ENCODE data around the gene DUSP10.
A peak's percentile ranks its signal among the peaks of the same experiment; 100 is the strongest.

The DUSP10 gene

GRCh38 chr1:221743416-221744208 lies 1.7 kb upstream of the DUSP10 start:
- Histone ChIP-seq H3K79me2 (ENCODE audit: control insufficient read depth, insufficient read depth, low read length, unreplicated experiment) (peaks cover 32% of the 10 kb centered on the region), H3K27me3 (ENCODE audit: insufficient read depth, low read length) (no peaks in the 10 kb centered on the region), H3K4me3 (ENCODE audit: low read depth, low read length) (peak overlapping the region; percentile 94), H3K4me1 (ENCODE audit: control insufficient read depth, insufficient read depth, low read length, unreplicated experiment) (peaks cover 14% of the 10 kb centered on the region), H3K27ac (ENCODE audit: low read depth, low read length) (peak overlapping the region; percentile 95), H2AFZ (ENCODE audit: low read length, unreplicated experiment) (peak overlapping the region; percentile 82), H3K36me3 (ENCODE audit: insufficient read depth, low read length) (peaks cover 9% of the 10 kb centered on the region)

DNA sequence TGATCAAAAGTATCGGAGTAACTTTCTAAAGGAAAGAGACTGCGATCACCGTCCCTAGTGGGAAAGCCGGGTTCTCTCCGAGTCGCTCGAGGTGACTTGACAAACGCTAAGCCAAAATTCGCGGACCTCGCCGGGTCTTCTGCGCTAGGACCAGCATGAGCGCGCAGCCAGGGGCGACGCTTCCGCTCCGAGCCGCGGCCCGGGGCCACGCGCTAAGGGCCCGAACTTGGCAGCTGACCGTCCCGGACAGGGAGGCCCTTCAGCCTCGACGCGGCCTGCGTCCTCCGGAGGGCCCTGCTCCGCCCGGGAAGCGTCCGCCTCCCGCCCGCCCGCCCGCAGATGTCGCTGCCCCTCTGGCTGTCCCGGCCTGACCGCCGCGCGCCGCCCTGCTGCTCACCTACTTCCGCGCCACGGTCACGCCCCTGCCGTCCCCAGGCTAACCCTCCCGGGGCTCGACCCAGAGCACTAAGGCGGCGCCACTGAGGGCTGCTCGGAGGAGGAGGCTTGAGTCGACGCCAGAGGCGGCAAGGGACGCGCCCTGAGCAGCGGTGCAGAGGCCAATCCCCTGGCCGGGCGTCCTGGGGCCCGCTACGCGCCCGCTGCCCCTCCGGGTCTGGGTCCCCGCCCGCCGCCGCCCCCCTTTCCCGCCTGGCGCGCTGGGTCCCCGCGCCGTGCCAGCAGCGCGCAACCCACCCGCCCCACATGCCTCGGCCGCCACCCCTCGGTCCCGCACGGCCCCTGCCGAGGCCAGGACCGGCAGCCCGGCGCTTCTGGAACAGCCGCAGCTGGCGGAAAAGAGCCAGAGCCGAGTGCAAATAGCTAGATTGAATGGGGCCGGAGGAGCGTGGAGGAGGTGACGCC lies 896 bp upstream of the DUSP10 start:
- Histone ChIP-seq H3K4me1 (ENCODE audit: control insufficient read depth, insufficient read depth, low read length, unreplicated experiment) (peaks cover 17% of the 10 kb centered on the region), H3K4me3 (ENCODE audit: low read depth, low read length) (peak overlapping the region; percentile 94), H3K36me3 (ENCODE audit: insufficient read depth, low read length) (peaks cover 18% of the 10 kb centered on the region), H3K79me2 (ENCODE audit: control insufficient read depth, insufficient read depth, low read length, unreplicated experiment) (peaks cover 41% of the 10 kb centered on the region), H3K27ac (ENCODE audit: low read depth, low read length) (peak overlapping the region; percentile 95), H2AFZ (ENCODE audit: low read length, unreplicated experiment) (peak overlapping the region; percentile 82), H3K27me3 (ENCODE audit: insufficient read depth, low read length) (no peaks in the 10 kb centered on the region)

GRCh38 chr1:221740993-221741702 lies 741 bp downstream of the DUSP10 start:
- peaks cover 57% of the 10 kb centered on the region for H3K79me2 ChIP-seq (ENCODE audit: control insufficient read depth, insufficient read depth, low read length, unreplicated experiment)
- H3K27me3 ChIP-seq (ENCODE audit: insufficient read depth, low read length) = no peaks in the 10 kb centered on the region
- H3K4me1 ChIP-seq (ENCODE audit: control insufficient read depth, insufficient read depth, low read length, unreplicated experiment) = peaks cover 21% of the 10 kb centered on the region
- peak overlapping the region; percentile 71 for H2AFZ ChIP-seq (ENCODE audit: low read length, unreplicated experiment)
- peaks cover 32% of the 10 kb centered on the region for H3K36me3 ChIP-seq (ENCODE audit: insufficient read depth, low read length)
- peak overlapping the region; percentile 94 for H3K4me3 ChIP-seq (ENCODE audit: low read depth, low read length)
- H3K27ac ChIP-seq (ENCODE audit: low read depth, low read length) = peak overlapping the region; percentile 79

- H2AFZ ChIP-seq (ENCODE audit: low read length, unreplicated experiment) = no peak overlapping the region
- H3K79me2 ChIP-seq (ENCODE audit: control insufficient read depth, insufficient read depth, low read length, unreplicated experiment) = peaks cover 64% of the 10 kb centered on the region
- peaks cover 37% of the 10 kb centered on the region for H3K36me3 ChIP-seq (ENCODE audit: insufficient read depth, low read length)
- H3K4me3 ChIP-seq (ENCODE audit: low read depth, low read length) = peak overlapping the region; percentile 94
- H3K27me3 ChIP-seq (ENCODE audit: insufficient read depth, low read length) = no peaks in the 10 kb centered on the region
- peak overlapping the region; percentile 79; the same call in 1 of the 2 replicates for H3K27ac ChIP-seq (ENCODE audit: low read depth, low read length)
- peaks cover 21% of the 10 kb centered on the region for H3K4me1 ChIP-seq (ENCODE audit: control insufficient read depth, insufficient read depth, low read length, unreplicated experiment)
Measured at GRCh38 chr1:221740369-221740992, 1.4 kb downstream of the DUSP10 start.

DNA sequence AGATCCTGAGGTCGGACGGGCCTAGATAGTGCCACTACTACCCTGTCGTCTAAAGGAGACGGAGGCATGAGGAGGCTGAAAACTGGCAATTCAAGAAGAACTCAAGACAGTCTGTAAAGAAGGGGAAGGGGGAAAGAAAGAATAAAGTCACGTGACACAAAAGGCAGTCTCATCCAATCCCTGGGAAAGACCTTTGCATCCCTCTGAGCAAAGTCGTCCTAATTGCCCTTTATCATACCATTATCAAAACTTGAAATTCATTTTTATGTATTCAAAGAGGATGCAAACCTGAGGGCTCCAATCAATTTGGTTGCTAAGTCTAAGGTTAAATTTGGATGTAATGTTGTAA lies 2.2 kb downstream of the DUSP10 start:
- Histone ChIP-seq H3K27ac (ENCODE audit: low read depth, low read length) (no peak overlapping the region), H3K36me3 (ENCODE audit: insufficient read depth, low read length) (peaks cover 42% of the 10 kb centered on the region), H3K27me3 (ENCODE audit: insufficient read depth, low read length) (no peaks in the 10 kb centered on the region), H2AFZ (ENCODE audit: low read length, unreplicated experiment) (no peak overlapping the region), H3K4me3 (ENCODE audit: low read depth, low read length) (peak overlapping the region; percentile 94), H3K79me2 (ENCODE audit: control insufficient read depth, insufficient read depth, low read length, unreplicated experiment) (peaks cover 70% of the 10 kb centered on the region), H3K4me1 (ENCODE audit: control insufficient read depth, insufficient read depth, low read length, unreplicated experiment) (peaks cover 21% of the 10 kb centered on the region)

- H3K27ac ChIP-seq (ENCODE audit: low read depth, low read length) = no peak overlapping the region
- no peaks in the 10 kb centered on the region for H3K27me3 ChIP-seq (ENCODE audit: insufficient read depth, low read length)
- H2AFZ ChIP-seq (ENCODE audit: low read length, unreplicated experiment) = no peak overlapping the region
- peak overlapping the region; percentile 94 for H3K4me3 ChIP-seq (ENCODE audit: low read depth, low read length)
- H3K36me3 ChIP-seq (ENCODE audit: insufficient read depth, low read length) = peaks cover 42% of the 10 kb centered on the region
- H3K79me2 ChIP-seq (ENCODE audit: control insufficient read depth, insufficient read depth, low read length, unreplicated experiment) = peaks cover 75% of the 10 kb centered on the region
- peaks cover 21% of the 10 kb centered on the region for H3K4me1 ChIP-seq (ENCODE audit: control insufficient read depth, insufficient read depth, low read length, unreplicated experiment)
Measured at GRCh38 chr1:221739018-221739676, 2.7 kb downstream of the DUSP10 start.

DNA sequence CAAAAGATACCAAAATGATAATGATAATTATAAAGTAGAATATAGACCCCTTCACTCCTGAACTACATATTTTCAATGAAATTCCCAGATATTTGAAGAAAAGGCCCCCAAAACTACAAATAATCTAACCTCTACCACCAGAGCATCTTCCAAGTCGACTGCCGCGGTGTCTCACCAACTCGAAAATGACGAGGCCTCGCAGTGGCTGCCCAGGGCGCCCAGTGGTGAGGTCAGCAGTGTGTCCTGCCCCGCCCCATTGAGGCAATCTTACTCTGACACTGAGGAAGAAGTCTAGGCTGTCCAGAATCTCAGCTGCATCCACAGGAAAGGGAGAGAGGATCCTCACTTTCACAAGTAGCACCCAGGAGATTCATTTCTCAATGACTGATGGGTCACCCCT lies 5.2 kb downstream of the DUSP10 start:
- Histone ChIP-seq H3K27ac (ENCODE audit: low read depth, low read length) (no peak overlapping the region), H3K4me3 (ENCODE audit: low read depth, low read length) (no peak overlapping the region), H2AFZ (ENCODE audit: low read length, unreplicated experiment) (no peak overlapping the region), H3K27me3 (ENCODE audit: insufficient read depth, low read length) (no peaks in the 10 kb centered on the region), H3K4me1 (ENCODE audit: control insufficient read depth, insufficient read depth, low read length, unreplicated experiment) (peaks cover 13% of the 10 kb centered on the region), H3K36me3 (ENCODE audit: insufficient read depth, low read length) (peaks cover 42% of the 10 kb centered on the region), H3K79me2 (ENCODE audit: control insufficient read depth, insufficient read depth, low read length, unreplicated experiment) (peaks cover 93% of the 10 kb centered on the region)

DNA sequence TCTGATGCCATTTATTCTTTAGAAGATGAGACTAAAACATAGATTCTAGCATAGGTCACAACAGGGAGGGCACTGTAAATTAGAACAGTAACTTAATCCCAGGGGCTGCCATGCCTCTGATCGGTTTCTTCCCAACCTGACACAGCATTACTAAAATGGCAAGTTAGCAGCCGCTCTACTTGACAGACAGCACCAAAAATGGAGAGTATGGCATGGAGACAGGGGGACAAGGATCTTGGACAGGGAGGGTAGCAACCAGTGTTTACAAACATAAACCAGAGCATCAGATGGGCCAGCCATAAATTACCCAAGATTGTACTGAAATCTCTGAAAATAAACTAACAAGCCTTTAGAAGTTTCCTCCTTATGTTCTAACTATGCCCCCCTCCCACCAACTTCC lies 5.9 kb downstream of the DUSP10 start:
- Histone ChIP-seq H3K27ac (ENCODE audit: low read depth, low read length) (no peak overlapping the region), H3K4me1 (ENCODE audit: control insufficient read depth, insufficient read depth, low read length, unreplicated experiment) (peaks cover 13% of the 10 kb centered on the region), H3K27me3 (ENCODE audit: insufficient read depth, low read length) (no peaks in the 10 kb centered on the region), H3K36me3 (ENCODE audit: insufficient read depth, low read length) (peaks cover 42% of the 10 kb centered on the region), H3K79me2 (ENCODE audit: control insufficient read depth, insufficient read depth, low read length, unreplicated experiment) (peaks cover 86% of the 10 kb centered on the region), H2AFZ (ENCODE audit: low read length, unreplicated experiment) (no peak overlapping the region), H3K4me3 (ENCODE audit: low read depth, low read length) (peak overlapping the region; percentile 30)

DNA sequence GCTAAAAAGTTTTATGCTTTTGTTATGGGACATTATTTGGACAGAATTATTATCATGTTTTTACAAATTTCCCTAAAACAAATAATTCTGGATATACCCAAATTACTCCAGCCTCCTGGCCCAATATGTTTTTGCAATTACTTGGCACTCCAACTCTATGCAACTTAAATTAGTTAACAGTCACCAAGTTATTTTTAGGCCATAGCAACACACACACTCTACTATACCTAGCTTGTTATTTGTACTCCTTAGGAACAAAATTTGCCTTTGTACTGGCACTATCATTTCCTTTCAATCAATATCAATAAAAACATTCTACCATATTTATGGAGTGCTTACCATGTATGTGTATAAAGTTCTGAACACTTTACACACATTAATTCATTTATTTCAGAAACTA lies 7.7 kb downstream of the DUSP10 start:
- Histone ChIP-seq H3K27ac (ENCODE audit: low read depth, low read length) (no peak overlapping the region), H3K4me3 (ENCODE audit: low read depth, low read length) (no peak overlapping the region)

DNA sequence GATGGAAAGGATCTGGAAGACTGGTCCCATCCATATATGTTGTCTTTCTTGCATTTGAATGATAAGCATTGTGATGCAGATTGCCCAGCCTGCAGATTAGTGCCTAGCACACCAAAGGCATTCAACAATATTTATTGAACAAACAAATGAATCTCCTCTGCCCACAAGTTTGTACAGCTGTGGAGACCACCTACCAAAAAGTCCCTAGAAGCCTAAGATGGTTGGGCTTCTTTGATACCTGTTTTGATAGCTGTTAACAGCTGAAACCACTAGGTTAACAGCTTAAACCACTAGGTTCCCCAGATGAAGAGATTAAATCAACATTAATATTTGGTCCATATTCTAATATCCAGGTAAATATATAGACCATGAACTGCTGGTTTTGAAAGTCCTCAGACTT lies 9.8 kb downstream of the DUSP10 start:
- Histone ChIP-seq H3K4me1 (ENCODE audit: control insufficient read depth, insufficient read depth, low read length, unreplicated experiment) (peaks cover 19% of the 10 kb centered on the region), H3K27ac (ENCODE audit: low read depth, low read length) (no peak overlapping the region), H3K79me2 (ENCODE audit: control insufficient read depth, insufficient read depth, low read length, unreplicated experiment) (peaks cover 69% of the 10 kb centered on the region), H2AFZ (ENCODE audit: low read length, unreplicated experiment) (no peak overlapping the region), H3K27me3 (ENCODE audit: insufficient read depth, low read length) (no peaks in the 10 kb centered on the region), H3K36me3 (ENCODE audit: insufficient read depth, low read length) (peaks cover 23% of the 10 kb centered on the region), H3K4me3 (ENCODE audit: low read depth, low read length) (no peak overlapping the region)

More for the DNA sequence above, 7.7 kb downstream of the DUSP10 start:
- Histone ChIP-seq H3K79me2 (ENCODE audit: control insufficient read depth, insufficient read depth, low read length, unreplicated experiment) (peaks cover 71% of the 10 kb centered on the region), H3K36me3 (ENCODE audit: insufficient read depth, low read length) (peaks cover 38% of the 10 kb centered on the region), H3K27me3 (ENCODE audit: insufficient read depth, low read length) (no peaks in the 10 kb centered on the region), H3K4me1 (ENCODE audit: control insufficient read depth, insufficient read depth, low read length, unreplicated experiment) (peaks cover 16% of the 10 kb centered on the region), H2AFZ (ENCODE audit: low read length, unreplicated experiment) (no peak overlapping the region)

Data from ACC112 (cell line).